Ovary (tissue), 9 donors: Measurements from ENCODE around the gene OIT3. TPM values are rescaled to one million over a fixed set of nuclear protein-coding genes. Genes with fewer than 3 reads are reported as not detected.

Source experiments
- DNase-seq, 5 donors: peaks; one replicate each; pipeline ENCODE4 v3.0.0-alpha.2; 2019 to 2020
- H3K27ac ChIP-seq, 2 donors: fragments of 200-600 bp; one replicate each; pipeline versions ENCODE4 v1.5.1 to v1.8.0; 2019 to 2022
- H3K27me3 ChIP-seq: fragments of 200-600 bp; one replicate; pipeline ENCODE4 v1.8.0; 2022
- H3K36me3 ChIP-seq: fragments of 200-600 bp; sonication (generic); one replicate; pipeline ENCODE4 v1.5.1; 2019
- H3K4me1 ChIP-seq: one replicate; pipeline ENCODE4 v1.8.1; 2013; ENCODE audit warnings: mild to moderate bottlenecking, moderate library complexity; ENCODE audit not compliant: insufficient read depth
- H3K4me3 ChIP-seq: fragments of 200-600 bp; sonication (generic); one replicate; pipeline ENCODE4 v1.5.1; 2017
- H3K9me3 ChIP-seq, 2 donors: fragments of 200-600 bp in 1 of 2; sonication (generic) in 1 of 2; one replicate each; pipeline versions ENCODE4 v1.5.1 to v1.8.1; 2013 to 2019; ENCODE audit warnings: mild to moderate bottlenecking in 1 of 2, moderate library complexity in 1 of 2
- EP300 ChIP-seq: sonication (generic); formaldehyde crosslinking; IDR thresholded peaks from one replicate; pipeline ENCODE4 v1.6.1; 2017; ENCODE audit warnings: antibody characterized with exemption
- POLR2A ChIP-seq: fragments of 450-650 bp; IDR thresholded peaks from one replicate; pipeline ENCODE4 v1.6.1; 2017; ENCODE audit warnings: antibody characterized with exemption, mild to moderate bottlenecking, moderate library complexity
- WGBS, 3 donors: extraction: QIAGEN DNeasy Blood & Tissue Kit in 1 of 3; methylation state at CpG; one replicate each; pipeline versions ENCODE4 v1.1.5 to v1.1.7; 2013 to 2017; 5-methylcytosine and 5-hydroxymethylcytosine counted together
- intact Hi-C, 4 donors: fragments of 100-400 bp; cut with DNase I; formaldehyde crosslinking; loops; one replicate each; pipeline versions ENCODE4 v1.11.0 to v1.15.1; 2022 to 2023
- polyA plus RNA-seq, 2 donors: library from polyadenylated mRNA; stranded (reverse); fragments of 200-250 nt in 1 of 2; fragments of 350-450 nt in 1 of 2; fragmentation: Illumina TruSeq in 1 of 2; extraction: RNeasy Lipid Tissue Mini Kit (QIAGEN cat#74804) in 1 of 2; gene quantifications; one replicate each; pipeline ENCODE4 v1.2.3, GENCODE V29; 2013 to 2014
- total RNA-seq, 7 donors: library from RNA; depleted of rRNA in 2 of 7; stranded (reverse); fragments of >200 nt in 2 of 7; fragmentation: NEBNext Ultra II Directional in 3 of 7; extraction: Animal tissue kit (Norgen Biotek cat#: 25700) in 3 of 7; gene quantifications; one replicate each; pipeline versions ENCODE4 v1.1.0 to v1.2.4, GENCODE V29; 2016 to 2023
- TF ChIP-seq, protein P1 (sequence below), 3 donors: fragments of 450-650 bp in 2 of 3; fragments of 200-600 bp in 1 of 3; IDR thresholded peaks; one replicate each; pipeline versions ENCODE4 v1.5.1 to v1.8.0; 2016 to 2022; ENCODE audit warnings: antibody characterized with exemption in 3 of 3, mild to moderate bottlenecking in 1 of 3
- donor health status: DM: no; HTN: no; CAD: no; lungs with moderate emphysema.
- donor health status: DM: no; HTN: no; CAD: no.
- donor health status: Bipolar disorder and iron deficiency.
- donor health status: DM: yes; HTN: yes; CAD: no.
- donor health status: DM: no; HTN: no; CAD: no.
- donor health status: DM: yes; HTN: yes; CAD: no.

The OIT3 gene
- total and polyA plus RNA-seq, 9 donors, result 0.10 to 5.2 (median 0.28) TPM; not detected in 5

DNA sequence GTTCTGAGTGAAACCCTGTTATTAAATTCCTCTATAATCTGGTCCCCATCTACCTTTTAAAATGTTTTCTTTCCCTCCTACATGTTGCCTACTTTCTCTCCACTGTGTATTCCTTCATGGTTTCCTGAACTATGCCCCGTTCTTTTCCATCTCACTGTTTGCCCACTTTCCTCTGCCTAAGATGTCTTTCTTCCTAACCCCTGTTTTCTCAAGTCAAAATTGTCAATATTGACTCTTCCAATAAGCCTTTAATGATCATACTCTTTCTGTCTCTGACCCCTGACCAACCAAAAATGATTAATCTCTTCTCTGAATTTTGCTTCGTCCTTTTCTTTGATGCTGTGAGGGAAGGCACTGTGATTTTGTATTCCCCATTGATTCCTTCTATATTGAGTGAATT lies 30.6 kb upstream of the OIT3 start:
- H3K9me3 ChIP-seq, result no peaks in the 10 kb centered on the region
- H3K4me3 ChIP-seq, result no peak overlapping the region
- no peak overlapping the region for H3K27ac ChIP-seq
- TF ChIP-seq EP300 (no peak), POLR2A (no peak)
- TF ChIP-seq, protein P1, sequence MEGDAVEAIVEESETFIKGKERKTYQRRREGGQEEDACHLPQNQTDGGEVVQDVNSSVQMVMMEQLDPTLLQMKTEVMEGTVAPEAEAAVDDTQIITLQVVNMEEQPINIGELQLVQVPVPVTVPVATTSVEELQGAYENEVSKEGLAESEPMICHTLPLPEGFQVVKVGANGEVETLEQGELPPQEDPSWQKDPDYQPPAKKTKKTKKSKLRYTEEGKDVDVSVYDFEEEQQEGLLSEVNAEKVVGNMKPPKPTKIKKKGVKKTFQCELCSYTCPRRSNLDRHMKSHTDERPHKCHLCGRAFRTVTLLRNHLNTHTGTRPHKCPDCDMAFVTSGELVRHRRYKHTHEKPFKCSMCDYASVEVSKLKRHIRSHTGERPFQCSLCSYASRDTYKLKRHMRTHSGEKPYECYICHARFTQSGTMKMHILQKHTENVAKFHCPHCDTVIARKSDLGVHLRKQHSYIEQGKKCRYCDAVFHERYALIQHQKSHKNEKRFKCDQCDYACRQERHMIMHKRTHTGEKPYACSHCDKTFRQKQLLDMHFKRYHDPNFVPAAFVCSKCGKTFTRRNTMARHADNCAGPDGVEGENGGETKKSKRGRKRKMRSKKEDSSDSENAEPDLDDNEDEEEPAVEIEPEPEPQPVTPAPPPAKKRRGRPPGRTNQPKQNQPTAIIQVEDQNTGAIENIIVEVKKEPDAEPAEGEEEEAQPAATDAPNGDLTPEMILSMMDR (IDR thresholded peaks at IDR 0.05), result no peak
- WGBS, 3 donors, result 90 to 95% (median 93%) methylated on average over 2 of the region's 2 CpGs
- no peak for DNase-seq
- no peaks in the 10 kb centered on the region for H3K36me3 ChIP-seq
- H3K27me3 ChIP-seq, result no peaks in the 10 kb centered on the region
- intact Hi-C loops, result no loop called here
- no peaks in the 10 kb centered on the region for H3K4me1 ChIP-seq

DNA sequence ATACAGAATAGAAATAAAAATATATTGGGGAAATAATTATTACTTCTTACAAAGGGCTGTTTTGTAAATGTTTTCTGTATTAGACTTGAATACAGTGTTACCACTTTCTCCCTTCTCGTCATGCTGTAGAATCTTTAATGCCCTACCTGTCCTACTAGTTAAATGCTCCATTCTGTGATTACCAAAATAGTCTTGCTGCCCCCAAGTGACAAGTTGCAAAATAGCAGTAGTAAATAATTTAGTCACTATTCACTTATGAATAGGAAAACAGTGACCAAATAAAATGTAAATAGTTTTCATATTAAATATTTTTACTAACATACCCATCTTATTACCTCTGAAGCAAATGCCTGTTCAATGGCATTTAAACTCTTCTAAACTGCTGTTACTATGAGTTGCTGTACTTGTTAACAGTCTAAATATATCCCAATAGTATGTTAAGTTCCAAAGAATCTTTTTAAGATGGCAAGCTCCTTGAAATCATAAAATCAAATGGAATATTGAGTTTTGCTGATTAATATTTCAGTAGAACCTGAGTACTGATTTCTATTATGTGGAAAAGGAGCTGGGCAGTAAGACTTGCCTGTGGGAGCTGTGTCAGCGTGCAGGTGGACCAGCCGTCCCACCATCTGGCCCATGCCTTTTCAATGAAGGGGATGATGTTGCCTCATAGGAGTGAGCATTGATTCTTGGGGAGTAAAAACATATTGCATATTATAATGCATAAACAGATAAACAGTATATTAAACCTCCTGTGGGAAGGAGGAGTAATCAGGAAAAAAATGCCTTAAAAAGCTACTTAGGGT lies 18.1 kb upstream of the OIT3 start:
- intact Hi-C loops, result no loop called here
- no peaks in the 10 kb centered on the region for H3K4me1 ChIP-seq
- no peak overlapping the region for H3K4me3 ChIP-seq
- WGBS, 3 donors, result 87 to 88% (median 88%) methylated on average over 3 of the region's 3 CpGs
- TF ChIP-seq, protein P1 (IDR thresholded peaks at IDR 0.05), result peak in 1 of 3 donors; percentile 38
- TF ChIP-seq EP300, result no peak
- H3K27me3 ChIP-seq, result no peaks in the 10 kb centered on the region
- DNase-seq, result no peak
- no peak overlapping the region for H3K27ac ChIP-seq
- H3K9me3 ChIP-seq, result no peaks in the 10 kb centered on the region
- no peaks in the 10 kb centered on the region for H3K36me3 ChIP-seq

DNA sequence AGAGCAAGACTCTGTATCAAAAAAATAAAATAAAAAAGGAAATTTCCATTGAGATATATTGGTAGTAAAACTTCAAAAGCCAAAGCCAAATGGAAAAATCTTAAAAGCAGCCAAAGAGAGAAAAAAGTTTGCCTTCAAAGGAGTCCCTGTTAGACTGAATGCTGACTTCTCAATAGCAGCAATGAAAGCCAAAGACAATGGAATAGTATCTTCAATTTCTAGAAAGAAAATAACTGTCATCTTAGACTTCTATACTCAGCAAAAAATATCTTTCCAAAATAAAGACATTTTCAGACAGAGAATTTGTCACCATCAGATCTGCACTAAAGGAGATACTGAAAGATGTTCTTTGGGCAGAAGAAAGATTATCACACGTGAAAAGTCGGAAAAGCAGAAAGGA lies 14.3 kb upstream of the OIT3 start:
- intact Hi-C loops, result no loop called here

DNA sequence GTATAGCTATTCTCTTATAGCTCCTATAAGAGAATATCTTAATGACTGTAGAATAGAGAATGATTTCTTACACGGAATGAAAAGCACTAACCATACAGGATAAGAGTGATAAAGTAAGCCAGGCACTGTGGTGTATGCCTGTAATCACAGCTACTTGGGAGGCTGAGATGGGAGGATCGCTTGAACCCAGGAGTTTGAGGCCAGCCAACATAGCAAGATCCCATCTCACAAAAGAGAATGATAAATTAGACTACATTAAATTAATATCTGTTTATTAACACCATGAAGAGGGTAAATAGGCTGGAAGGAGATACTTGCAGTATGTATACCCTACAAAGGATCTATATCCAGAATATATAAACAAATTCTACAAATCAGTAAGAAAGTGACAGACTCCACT lies 12.2 kb upstream of the OIT3 start:
- Histone ChIP-seq H3K27ac (no peak overlapping the region), H3K36me3 (no peaks in the 10 kb centered on the region), H3K9me3 (no peaks in the 10 kb centered on the region), H3K4me3 (no peak overlapping the region), H3K27me3 (no peaks in the 10 kb centered on the region), H3K4me1 (no peaks in the 10 kb centered on the region)
- intact Hi-C loops, result no loop called here
- no peak for TF ChIP-seq POLR2A
- TF ChIP-seq, protein P1 (IDR thresholded peaks at IDR 0.05), result no peak
- TF ChIP-seq EP300, result no peak
- WGBS, 3 donors, result 95 to 97% (median 97%) methylated on average over 2 of the region's 2 CpGs
- DNase-seq, result no peak

More for the DNA sequence above, 14.3 kb upstream of the OIT3 start:
- TF ChIP-seq, protein P1 (IDR thresholded peaks at IDR 0.05), result no peak
- no peaks in the 10 kb centered on the region for H3K4me1 ChIP-seq
- DNase-seq, result no peak
- H3K27ac ChIP-seq, result no peak overlapping the region
- no peak overlapping the region for H3K4me3 ChIP-seq
- H3K27me3 ChIP-seq, result no peaks in the 10 kb centered on the region
- no peaks in the 10 kb centered on the region for H3K9me3 ChIP-seq
- H3K36me3 ChIP-seq, result no peaks in the 10 kb centered on the region
- WGBS, 3 donors, result 96 to 97% (median 97%) methylated on average over 2 of the region's 2 CpGs
